Umbilical cord (tissue), 2 donors: Measurements from ENCODE around the gene LYPLAL1. TPM values are rescaled to one million over a fixed set of nuclear protein-coding genes. Genes with fewer than 3 reads are reported as not detected.
A peak's percentile ranks its signal among the peaks of the same experiment; 100 is the strongest.

Experiments
- DNase-seq: peaks from one replicate; pipeline ENCODE4 v3.0.0-alpha.2; 2015; ENCODE audit warnings: low spot score
- total RNA-seq: library from RNA; depleted of rRNA; stranded (reverse); fragments of >200 nt; gene quantifications from one replicate; pipeline ENCODE4 v1.2.3, GENCODE V29; 2014; ENCODE audit warnings: low replicate concordance; ENCODE audit not compliant: insufficient read depth

LYPLAL1 gene
- total RNA-seq, result 40.2 TPM

- peak; percentile 93 for DNase-seq
Measured at GRCh38 chr1:219173758-219174459, at the start of gene LYPLAL1. Gene LYPLAL1, plus strand, starts transcription at chr1:219173878. Its CDS starts 13 bp downstream, at chr1:219173891.

GRCh38 chr1:219124163-219124562 is 49.5 kb upstream of the LYPLAL1 start:
- no peak for DNase-seq

- DNase-seq, result no peak
Measured at GRCh38 chr1:219125342-219125741, 48.3 kb upstream of the LYPLAL1 start.

GRCh38 chr1:219126377-219126776 is 47.3 kb upstream of the LYPLAL1 start:
- DNase-seq, result peak; percentile 85

- no peak for DNase-seq
Measured at GRCh38 chr1:219128957-219129356, 44.7 kb upstream of the LYPLAL1 start.

- DNase-seq, result peak; percentile 86
Measured at GRCh38 chr1:219130366-219130935, 43.2 kb upstream of the LYPLAL1 start.

- no peak for DNase-seq
Measured at GRCh38 chr1:219132939-219133338, 40.7 kb upstream of the LYPLAL1 start.

- DNase-seq, result no peak
Measured at GRCh38 chr1:219138747-219139146, 34.9 kb upstream of the LYPLAL1 start.

- no peak for DNase-seq
Measured at GRCh38 chr1:219140303-219140877, 33.3 kb upstream of the LYPLAL1 start.

GRCh38 chr1:219143735-219144134 is 29.9 kb upstream of the LYPLAL1 start:
- DNase-seq, result no peak

- no peak for DNase-seq
Measured at GRCh38 chr1:219144658-219145315, 28.9 kb upstream of the LYPLAL1 start.

GRCh38 chr1:219147571-219148019 is 26.1 kb upstream of the LYPLAL1 start:
- no peak for DNase-seq

GRCh38 chr1:219149009-219149577 is 24.6 kb upstream of the LYPLAL1 start:
- peak; percentile 52 for DNase-seq

GRCh38 chr1:219149953-219150352 is 23.7 kb upstream of the LYPLAL1 start:
- DNase-seq, result peak; percentile 82

- DNase-seq, result no peak
Measured at GRCh38 chr1:219150913-219151312, 22.8 kb upstream of the LYPLAL1 start.

GRCh38 chr1:219151467-219151866 is 22.2 kb upstream of the LYPLAL1 start:
- no peak for DNase-seq

- peak; percentile 57 for DNase-seq
Measured at GRCh38 chr1:219152751-219153150, 20.9 kb upstream of the LYPLAL1 start.

- peak; percentile 30 for DNase-seq
Measured at GRCh38 chr1:219153723-219154122, 20.0 kb upstream of the LYPLAL1 start.

- DNase-seq, result no peak
Measured at GRCh38 chr1:219155135-219155534, 18.5 kb upstream of the LYPLAL1 start.

- DNase-seq, result peak; percentile 60
Measured at GRCh38 chr1:219159946-219160645, 13.6 kb upstream of the LYPLAL1 start.

GRCh38 chr1:219160967-219161366 is 12.7 kb upstream of the LYPLAL1 start:
- no peak for DNase-seq
